Thymus (tissue), 11 donors: ENCODE data around the gene NBEAL2. TPM values are rescaled to one million over a fixed set of nuclear protein-coding genes. Genes with fewer than 3 reads are reported as not detected.

Source experiments
- DNase-seq, 9 donors: peaks; one replicate each; pipeline ENCODE4 v3.0.0-alpha.2; 2013; ENCODE audit warnings: low spot score in 9 of 9, low read depth in 6 of 9, missing footprints in 1 of 9
- H3K27ac ChIP-seq, 2 donors: one replicate each; pipeline ENCODE4 v1.5.1; 2013; ENCODE audit warnings: control low read depth in 1 of 2, low read depth in 1 of 2, low read length in 1 of 2, mild to moderate bottlenecking in 1 of 2, moderate library complexity in 1 of 2
- H3K27me3 ChIP-seq, 2 donors: one replicate each; pipeline ENCODE4 v1.5.1; 2013; ENCODE audit warnings: low read length in 1 of 2; ENCODE audit not compliant: control insufficient read depth in 2 of 2, insufficient read depth in 1 of 2
- H3K36me3 ChIP-seq, 2 donors: one replicate each; pipeline ENCODE4 v1.5.1; 2013; ENCODE audit warnings: low read length in 1 of 2, mild to moderate bottlenecking in 1 of 2, moderate library complexity in 1 of 2; ENCODE audit not compliant: control insufficient read depth in 2 of 2, insufficient read depth in 2 of 2
- H3K4me1 ChIP-seq, 2 donors: one replicate each; pipeline ENCODE4 v1.5.1; 2013; ENCODE audit warnings: low read length in 2 of 2; ENCODE audit not compliant: control insufficient read depth in 2 of 2, insufficient read depth in 2 of 2
- H3K4me3 ChIP-seq, 2 donors: one replicate each; pipeline ENCODE4 v1.5.1; 2013; ENCODE audit warnings: low read length in 2 of 2, control low read depth in 1 of 2, mild to moderate bottlenecking in 1 of 2
- H3K9me3 ChIP-seq, 2 donors: one replicate each; pipeline ENCODE4 v1.5.1; 2013; ENCODE audit warnings: low read length in 1 of 2, mild to moderate bottlenecking in 1 of 2; ENCODE audit not compliant: control insufficient read depth in 2 of 2, insufficient read depth in 1 of 2
- WGBS: extraction: QIAGEN DNeasy Blood & Tissue Kit; methylation state at CpG from one replicate; pipeline ENCODE4 v1.1.7; 2013; 5-methylcytosine and 5-hydroxymethylcytosine counted together
- polyA plus RNA-seq: library from polyadenylated mRNA; stranded (reverse); fragments of 200-250 nt; gene quantifications from one replicate; pipeline ENCODE4 v1.2.3, GENCODE V29; 2013
- total RNA-seq: library from RNA; stranded (reverse); fragments of 120-200 nt; gene quantifications from one replicate; pipeline ENCODE4 v1.2.4, GENCODE V29; 2013
- donor health status: healthy.

Gene NBEAL2
- total and polyA plus RNA-seq, 2 donors = 15.3 to 83.6 TPM

- Histone ChIP-seq H3K27me3 (no peaks in the 10 kb centered on the region), H3K36me3 (peaks cover 29 to 52% of the 10 kb centered on the region in 2 donors), H3K4me1 (peaks cover 16 to 74% of the 10 kb centered on the region in 2 donors), H3K4me3 (no peak overlapping the region), H3K27ac (no peak overlapping the region), H3K9me3 (peaks cover 0 to 5% of the 10 kb centered on the region in 2 donors)
- WGBS = 90% methylated on average over 12 of the region's 12 CpGs
- DNase-seq = no peak
Observed at GRCh38 chr3:46943237-46944187, 36.0 kb upstream of the NBEAL2 start.

DNA sequence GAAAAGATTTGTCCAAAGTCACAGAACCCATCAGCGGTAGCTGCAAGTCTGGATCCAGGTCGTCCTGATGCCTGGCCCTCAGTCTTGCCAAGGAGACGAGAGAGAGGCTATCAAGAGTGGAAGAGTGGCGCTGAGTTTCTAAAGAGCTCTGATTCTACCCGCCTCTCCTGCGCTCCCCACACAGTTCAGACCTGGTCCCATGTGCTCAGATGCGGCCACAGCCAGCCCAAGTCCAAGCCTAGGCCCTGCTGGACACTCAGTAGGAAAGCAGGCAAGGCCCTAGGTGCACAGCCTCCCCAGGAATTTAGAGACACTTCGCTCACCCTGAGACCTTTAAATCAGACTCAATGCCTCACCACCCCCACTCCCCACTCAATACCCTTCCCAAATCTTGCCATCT lies 35.3 kb upstream of the NBEAL2 start:
- Histone ChIP-seq H3K27ac (no peak overlapping the region), H3K4me1 (peaks cover 23 to 74% of the 10 kb centered on the region in 2 donors), H3K9me3 (peaks cover 0 to 5% of the 10 kb centered on the region in 2 donors), H3K27me3 (no peaks in the 10 kb centered on the region), H3K4me3 (no peak overlapping the region), H3K36me3 (peaks cover 25 to 47% of the 10 kb centered on the region in 2 donors)
- WGBS = 98% methylated on average over 8 of the region's 8 CpGs
- DNase-seq = no peak

DNA sequence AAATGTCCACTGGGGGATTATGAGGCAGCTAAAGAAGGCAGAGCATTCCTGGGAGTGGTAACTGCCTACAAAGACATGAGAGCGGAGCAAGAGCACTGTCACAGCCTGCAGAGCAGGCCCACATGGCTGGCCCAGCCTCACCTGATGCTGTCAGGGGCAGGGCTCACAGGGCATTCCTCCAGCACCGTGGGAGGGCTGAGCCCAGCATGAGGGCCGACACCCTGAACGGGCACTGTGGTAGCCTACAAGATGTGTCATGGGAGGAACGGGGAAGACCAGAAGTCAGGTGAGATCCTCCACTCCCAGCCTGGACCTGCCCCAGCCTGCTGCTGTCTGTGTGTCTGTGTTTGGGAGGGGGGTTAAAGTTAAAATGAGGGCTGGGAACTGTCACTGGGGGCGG lies 33.0 kb upstream of the NBEAL2 start:
- no peak for DNase-seq
- no peak overlapping the region for H3K4me3 ChIP-seq
- peaks cover 0 to 5% of the 10 kb centered on the region in 2 donors for H3K9me3 ChIP-seq
- 96% methylated on average over 6 of the region's 6 CpGs for WGBS
- H3K27ac ChIP-seq = no peak overlapping the region
- H3K27me3 ChIP-seq = no peaks in the 10 kb centered on the region
- H3K36me3 ChIP-seq = peaks cover 7 to 31% of the 10 kb centered on the region in 2 donors
- H3K4me1 ChIP-seq = peaks cover 27 to 77% of the 10 kb centered on the region in 2 donors

DNA sequence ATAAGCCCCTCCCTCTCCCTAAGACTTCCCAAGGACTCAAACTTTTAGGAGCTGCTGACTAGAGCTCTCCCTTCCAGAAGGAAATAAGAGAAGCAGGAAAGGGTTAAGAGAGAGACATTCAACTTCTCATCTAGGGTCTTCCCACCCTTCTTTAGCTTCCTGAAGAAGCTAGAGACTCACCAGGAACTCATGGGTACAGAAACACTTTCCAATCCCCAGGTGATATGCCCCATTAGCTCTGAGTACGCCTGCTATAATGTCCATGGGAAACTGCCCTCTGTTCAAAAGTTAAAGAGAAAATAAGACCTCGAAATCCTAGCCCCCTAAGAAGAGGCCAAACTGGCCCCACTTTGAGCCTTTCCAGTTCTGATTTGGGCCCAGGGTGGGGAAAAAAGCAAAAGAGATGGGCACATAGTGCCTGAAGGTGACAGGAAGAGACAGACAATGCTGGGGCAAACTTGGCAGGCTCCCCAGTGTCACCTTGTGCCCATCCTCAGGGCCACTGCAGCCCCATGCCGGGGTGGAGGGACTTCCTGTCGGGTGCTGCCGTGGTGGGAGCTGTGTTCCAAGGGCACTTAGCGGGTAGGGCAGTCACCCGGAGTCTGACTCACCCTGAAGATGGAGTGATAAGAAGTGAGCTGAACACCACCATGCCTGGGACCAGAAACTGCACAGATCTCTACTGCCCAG lies 32.5 kb upstream of the NBEAL2 start:
- Histone ChIP-seq H3K27ac (peak overlapping the region; percentile 26 to 78), H3K27me3 (no peaks in the 10 kb centered on the region), H3K9me3 (peaks cover 0 to 5% of the 10 kb centered on the region in 2 donors), H3K4me1 (peaks cover 27 to 76% of the 10 kb centered on the region in 2 donors), H3K4me3 (no peak overlapping the region), H3K36me3 (peaks cover 4 to 30% of the 10 kb centered on the region in 2 donors)
- DNase-seq = peak in 1 of 9 donors; percentile 40
- WGBS = 29% methylated on average over 7 of the region's 7 CpGs

- peaks cover 3 to 26% of the 10 kb centered on the region in 2 donors for H3K36me3 ChIP-seq
- H3K4me1 ChIP-seq = peaks cover 31 to 76% of the 10 kb centered on the region in 2 donors
- H3K27ac ChIP-seq = peak overlapping the region; percentile 75 to 78
- peaks cover 0 to 5% of the 10 kb centered on the region in 2 donors for H3K9me3 ChIP-seq
- no peak for DNase-seq
- H3K4me3 ChIP-seq = no peak overlapping the region
- WGBS = 70% methylated on average over 4 of the region's 4 CpGs
- no peaks in the 10 kb centered on the region for H3K27me3 ChIP-seq
Observed at GRCh38 chr3:46947546-46947901, 31.9 kb upstream of the NBEAL2 start.

- Histone ChIP-seq H3K36me3 (peaks cover 3 to 26% of the 10 kb centered on the region in 2 donors), H3K4me1 (peaks cover 38 to 79% of the 10 kb centered on the region in 2 donors), H3K9me3 (peaks cover 0 to 5% of the 10 kb centered on the region in 2 donors), H3K27me3 (no peaks in the 10 kb centered on the region), H3K4me3 (no peak overlapping the region), H3K27ac (peak overlapping the region; percentile 75 to 78)
- 58% methylated on average over 19 of the region's 19 CpGs for WGBS
- DNase-seq = peak in 3 of 9 donors; percentile 51 to 59 (median 58)
Observed at GRCh38 chr3:46947981-46948791, 31.3 kb upstream of the NBEAL2 start.

DNA sequence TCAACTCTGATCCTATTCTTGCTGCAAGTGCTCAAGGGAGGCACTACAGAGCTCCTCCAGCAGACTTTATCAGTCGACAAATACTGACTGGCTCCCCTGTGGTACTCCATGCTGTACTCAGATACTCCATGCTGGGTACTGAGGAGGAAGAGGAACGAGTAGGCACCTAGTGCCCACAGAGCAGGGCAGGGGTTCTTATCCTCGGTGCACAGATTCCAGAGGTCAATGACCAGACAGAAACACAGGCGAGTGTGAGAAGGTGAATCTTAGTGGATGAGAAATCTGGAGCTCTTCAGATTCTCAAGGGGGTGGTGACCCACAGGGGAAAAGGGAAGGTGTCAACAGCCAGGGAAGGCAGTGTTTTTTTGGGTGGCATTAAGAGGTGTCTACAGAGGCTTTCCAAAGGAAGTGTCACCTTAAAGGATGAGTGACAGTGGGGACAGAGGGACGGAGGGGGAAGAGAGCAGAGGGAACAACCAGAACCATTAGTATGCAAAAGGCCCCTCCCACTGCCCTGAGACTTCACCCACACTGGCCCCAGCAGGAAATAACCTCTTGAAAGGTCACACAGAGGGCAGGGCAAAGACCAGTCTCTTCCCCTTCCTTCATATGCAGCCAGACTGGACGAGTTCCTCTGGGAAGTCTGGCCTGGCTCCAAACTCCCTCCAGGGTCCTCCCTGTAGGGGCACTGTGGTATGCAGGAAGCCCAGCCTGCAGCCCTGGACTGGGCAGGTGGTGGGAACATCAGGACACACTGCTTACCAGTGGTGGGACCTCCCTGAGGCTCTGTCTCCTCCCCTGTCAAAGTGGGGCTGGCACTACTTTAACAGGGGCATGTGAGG lies 30.4 kb upstream of the NBEAL2 start:
- Histone ChIP-seq H3K36me3 (peaks cover 3 to 26% of the 10 kb centered on the region in 2 donors), H3K27me3 (no peaks in the 10 kb centered on the region), H3K27ac (peak overlapping the region; percentile 75 to 78), H3K9me3 (peaks cover 0 to 5% of the 10 kb centered on the region in 2 donors), H3K4me3 (no peak overlapping the region), H3K4me1 (peaks cover 47 to 79% of the 10 kb centered on the region in 2 donors)
- WGBS = 85% methylated on average over 6 of the region's 6 CpGs
- DNase-seq = no peak

GRCh38 chr3:46950177-46950576 lies 29.3 kb upstream of the NBEAL2 start:
- H3K4me1 ChIP-seq = peaks cover 58 to 86% of the 10 kb centered on the region in 2 donors
- WGBS = 97% methylated on average over 2 of the region's 2 CpGs
- no peak overlapping the region for H3K4me3 ChIP-seq
- H3K27me3 ChIP-seq = no peaks in the 10 kb centered on the region
- no peaks in the 10 kb centered on the region for H3K9me3 ChIP-seq
- no peak overlapping the region for H3K27ac ChIP-seq
- H3K36me3 ChIP-seq = peaks cover 3 to 24% of the 10 kb centered on the region in 2 donors
- DNase-seq = no peak
